ENCODE results near the gene IL12RB2.
A peak's percentile ranks its signal among the peaks of the same experiment; 100 is the strongest.
"Not testable (repeated sequence)": the region's sequence is repeated elsewhere in the genome, so short reads cannot be mapped to it uniquely, and the experiment has no call there.

Gene IL12RB2

GRCh38 chr1:67404212-67404620, 96.5 kb downstream of the IL12RB2 start:
- DNase-seq, result no peak

- no peak for DNase-seq
Observed at GRCh38 chr1:67405473-67406245, 98.0 kb downstream of the IL12RB2 start.

GRCh38 chr1:67407498-67407897, 99.8 kb downstream of the IL12RB2 start:
- DNase-seq, result no peak

GRCh38 chr1:67408148-67408547, 100.5 kb downstream of the IL12RB2 start:
- DNase-seq, result no peak

GRCh38 chr1:67413101-67413500, 105.4 kb downstream of the IL12RB2 start:
- DNase-seq, result not testable (repeated sequence)

- no peak for DNase-seq
Observed at GRCh38 chr1:67414574-67414973, 106.9 kb downstream of the IL12RB2 start.

- no peak for DNase-seq
Observed at GRCh38 chr1:67415041-67415440, 107.4 kb downstream of the IL12RB2 start.

- not testable (repeated sequence) for DNase-seq
Observed at GRCh38 chr1:67417733-67418132, 110.1 kb downstream of the IL12RB2 start.

- no peak for DNase-seq
Observed at GRCh38 chr1:67418839-67419586, 111.3 kb downstream of the IL12RB2 start.

- no peak for DNase-seq
Observed at GRCh38 chr1:67420835-67421492, 113.3 kb downstream of the IL12RB2 start.

- no peak for DNase-seq
Observed at GRCh38 chr1:67427465-67427864, 119.8 kb downstream of the IL12RB2 start.

- no peak for DNase-seq
Observed at GRCh38 chr1:67427947-67428346, 120.3 kb downstream of the IL12RB2 start.

GRCh38 chr1:67429011-67429527, 121.4 kb downstream of the IL12RB2 start:
- DNase-seq, result peak; percentile 26 to 36

- peak in 1 of 2 donors; percentile 22 for DNase-seq
Observed at GRCh38 chr1:67429528-67430357, 122.1 kb downstream of the IL12RB2 start.

- peak; percentile 96 for DNase-seq
Observed at GRCh38 chr1:67430358-67431155, 122.9 kb downstream of the IL12RB2 start, which contains the start of gene SERBP1. Gene SERBP1 (minus strand): TSS chr1:67430402. CDS start chr1:67430300, 102 bp downstream.

GRCh38 chr1:67431156-67431765, 123.6 kb downstream of the IL12RB2 start:
- DNase-seq, result no peak

- DNase-seq, result no peak
Observed at GRCh38 chr1:67431869-67432578, 124.4 kb downstream of the IL12RB2 start.

- no peak for DNase-seq
Observed at GRCh38 chr1:67432745-67433144, 125.1 kb downstream of the IL12RB2 start.

- no peak for DNase-seq
Observed at GRCh38 chr1:67433837-67434236, 126.2 kb downstream of the IL12RB2 start.

- DNase-seq, result no peak
Observed at GRCh38 chr1:67434491-67434890, 126.8 kb downstream of the IL12RB2 start.
